Stimulated activated CD8-positive, alpha-beta memory T cell treated with anti-CD3 and anti-CD28 coated beads, Interleukin-4, amount 100 ng/mL, for 48 hours (primary cell): Measurements from ENCODE around the gene AMIGO2.
"Not testable (repeated sequence)": the region's sequence is repeated elsewhere in the genome, so short reads cannot be mapped to it uniquely, and the experiment has no call there.

Source experiments
- DNase-seq: peaks from one replicate; pipeline ENCODE4 v3.0.0-alpha.2; 2020

Gene AMIGO2, protein sequence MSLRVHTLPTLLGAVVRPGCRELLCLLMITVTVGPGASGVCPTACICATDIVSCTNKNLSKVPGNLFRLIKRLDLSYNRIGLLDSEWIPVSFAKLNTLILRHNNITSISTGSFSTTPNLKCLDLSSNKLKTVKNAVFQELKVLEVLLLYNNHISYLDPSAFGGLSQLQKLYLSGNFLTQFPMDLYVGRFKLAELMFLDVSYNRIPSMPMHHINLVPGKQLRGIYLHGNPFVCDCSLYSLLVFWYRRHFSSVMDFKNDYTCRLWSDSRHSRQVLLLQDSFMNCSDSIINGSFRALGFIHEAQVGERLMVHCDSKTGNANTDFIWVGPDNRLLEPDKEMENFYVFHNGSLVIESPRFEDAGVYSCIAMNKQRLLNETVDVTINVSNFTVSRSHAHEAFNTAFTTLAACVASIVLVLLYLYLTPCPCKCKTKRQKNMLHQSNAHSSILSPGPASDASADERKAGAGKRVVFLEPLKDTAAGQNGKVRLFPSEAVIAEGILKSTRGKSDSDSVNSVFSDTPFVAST

GRCh38 chr12:47079468-47079980 lies at the start of gene AMIGO2, which contains the start of gene PCED1B:
Gene AMIGO2, minus strand, starts transcription at chr12:47079959. Its CDS starts 957 bp downstream, at chr12:47079002.
Gene PCED1B, plus strand, starts transcription at chr12:47079621. Its CDS starts 155,443 bp downstream, at chr12:47235064.
- DNase-seq: peak; percentile 79

GRCh38 chr12:47126246-47126645 lies 46.5 kb upstream of the AMIGO2 start:
- DNase-seq: no peak

DNA sequence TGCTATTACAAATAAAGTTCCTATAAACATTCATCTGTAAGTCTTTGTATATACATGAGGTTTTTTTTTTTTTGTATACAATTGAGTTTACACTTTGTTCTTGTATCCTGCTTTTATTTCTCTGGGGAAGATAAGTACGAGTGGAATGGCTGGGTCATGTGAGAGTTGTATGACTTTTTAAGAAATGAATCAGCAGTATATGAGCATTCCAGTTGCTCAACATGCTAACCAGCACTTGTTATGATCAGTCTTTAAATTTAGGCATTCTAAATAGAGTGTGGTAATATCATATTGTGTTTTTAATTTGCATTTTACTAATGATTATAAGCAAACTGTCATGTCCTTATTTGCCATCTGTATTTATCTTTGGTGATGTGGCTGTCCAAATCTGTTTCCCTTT lies 44.7 kb upstream of the AMIGO2 start:
- DNase-seq: no peak

DNA sequence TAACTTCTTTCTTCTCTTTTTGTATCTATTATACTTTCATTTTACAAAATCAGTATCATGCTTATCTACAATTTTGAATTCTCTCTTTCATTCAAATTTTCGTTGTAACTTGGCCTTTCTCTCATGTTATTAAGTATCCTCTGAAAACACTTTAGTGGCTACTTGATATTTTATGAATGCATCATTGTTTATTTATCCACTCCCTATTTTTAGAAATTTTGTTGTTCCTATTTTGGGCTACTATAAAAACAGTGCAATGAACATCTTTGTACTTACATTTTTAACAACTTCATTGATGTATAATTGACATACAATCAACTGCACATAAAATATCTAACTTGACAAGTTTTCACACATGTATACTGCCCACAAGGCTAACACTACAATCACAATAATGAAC lies 44.0 kb upstream of the AMIGO2 start:
- no peak for DNase-seq

DNA sequence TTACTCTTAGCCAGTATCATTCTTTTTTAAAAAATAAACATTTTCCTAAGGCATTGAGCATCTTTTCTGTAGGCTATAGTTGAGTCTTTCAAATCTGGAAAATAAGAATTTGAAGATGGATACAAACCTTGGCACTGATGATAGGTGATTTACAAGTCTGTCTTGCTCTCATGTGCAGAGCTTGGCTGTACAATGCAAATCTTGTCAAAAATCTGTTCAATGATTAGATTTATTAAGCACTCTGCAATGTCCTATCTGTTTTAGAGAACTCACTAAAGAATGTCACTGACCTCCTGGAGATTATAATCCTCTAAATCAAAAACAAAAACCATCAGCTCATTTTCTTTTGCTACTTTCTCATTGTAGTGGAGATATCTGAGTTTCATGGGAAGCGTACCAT lies 42.8 kb upstream of the AMIGO2 start:
- no peak for DNase-seq

DNA sequence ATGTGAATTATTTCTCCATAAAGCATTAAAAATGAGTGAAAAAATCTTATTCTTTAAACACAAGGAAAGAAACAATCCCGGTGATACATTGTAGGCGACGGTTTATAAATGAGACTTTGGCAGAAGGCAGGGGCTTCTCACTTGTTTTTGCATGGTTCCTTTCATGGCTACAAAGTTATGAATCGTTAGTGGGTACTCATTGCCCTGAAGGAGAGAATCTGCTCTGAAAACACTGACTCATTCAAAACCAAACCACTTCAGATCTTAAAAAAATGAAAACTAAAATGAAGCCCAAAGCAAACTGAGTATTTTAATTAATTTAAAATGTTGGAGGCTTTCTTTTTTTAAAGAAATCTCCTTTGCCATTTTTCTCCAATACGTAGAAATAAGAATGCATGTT lies 41.4 kb upstream of the AMIGO2 start:
- no peak for DNase-seq

DNA sequence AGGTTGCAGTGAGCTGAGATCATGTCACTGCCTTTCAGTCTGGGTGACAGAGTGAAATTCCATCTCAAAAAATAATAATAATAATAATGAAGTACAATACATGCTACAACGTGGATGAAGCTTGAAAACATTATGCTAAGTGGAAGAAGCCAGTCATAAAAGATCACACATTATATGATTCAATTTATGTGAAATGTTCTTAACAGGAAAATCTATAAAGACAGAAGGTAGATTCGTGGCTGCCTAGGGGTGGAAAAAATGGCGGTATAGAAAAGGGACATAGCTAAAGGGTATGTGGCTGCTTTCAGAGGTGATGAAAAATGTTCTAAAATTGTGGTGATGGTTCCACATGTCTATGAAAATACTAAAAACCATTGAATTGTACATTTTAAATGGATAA lies 41.0 kb upstream of the AMIGO2 start:
- peak; percentile 38 for DNase-seq

DNA sequence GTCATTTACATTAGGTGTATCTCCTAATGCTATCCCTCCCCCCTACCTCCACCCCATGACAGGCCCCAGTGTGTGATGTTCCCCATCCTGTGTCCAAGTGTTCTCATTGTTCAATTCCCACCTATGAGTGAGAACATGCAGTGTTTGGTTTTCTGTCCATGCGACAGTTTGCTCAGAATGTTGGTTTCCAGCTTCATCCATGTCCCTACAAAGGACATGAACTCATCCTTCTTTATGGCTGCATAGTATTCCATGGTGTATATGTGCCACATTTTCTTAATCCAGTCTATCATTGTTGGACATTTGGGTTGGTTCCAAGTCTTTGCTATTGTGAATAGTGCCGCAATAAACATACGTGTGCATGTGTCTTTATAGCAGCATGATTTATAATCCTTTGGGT lies 37.5 kb upstream of the AMIGO2 start:
- DNase-seq: not testable (repeated sequence)

GRCh38 chr12:47114481-47114892 lies 34.7 kb upstream of the AMIGO2 start:
- no peak for DNase-seq

- DNase-seq: no peak
These were observed 32.9 kb upstream of the AMIGO2 start for GRCh38 chr12:47112679-47113078.

GRCh38 chr12:47111854-47112253 lies 32.1 kb upstream of the AMIGO2 start:
- no peak for DNase-seq

- DNase-seq: no peak
These were observed 31.6 kb upstream of the AMIGO2 start for GRCh38 chr12:47111392-47111778.

DNA sequence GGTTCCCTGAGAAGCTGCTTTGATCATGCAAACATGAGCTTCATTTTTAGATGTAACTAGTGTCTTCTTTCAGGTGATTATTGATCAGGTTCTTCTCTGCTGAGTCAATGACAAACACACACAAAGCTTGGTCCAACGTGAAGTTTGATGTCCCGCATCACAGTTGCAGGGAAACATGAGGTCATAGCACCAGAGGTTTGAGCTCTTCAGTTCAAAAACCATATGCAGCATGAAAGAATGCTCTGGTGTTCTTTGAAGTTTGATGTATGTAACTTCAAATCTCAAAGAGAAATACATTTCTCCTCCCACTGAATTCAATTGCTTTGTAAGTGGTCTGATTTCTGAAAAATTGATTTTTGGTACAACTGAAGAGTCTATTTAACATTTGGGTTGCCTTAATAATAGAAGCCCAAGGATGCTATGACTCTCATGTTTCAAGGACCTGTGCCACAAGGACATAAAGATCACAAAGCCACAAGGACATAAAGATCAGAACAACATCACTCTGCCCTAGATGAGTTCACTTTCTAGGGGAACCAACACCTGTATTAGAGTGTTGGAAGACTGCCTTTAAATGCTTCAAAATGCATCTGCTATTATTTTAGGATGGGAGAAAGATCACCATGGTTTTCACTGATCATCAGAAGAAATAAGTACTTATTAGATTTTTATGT lies 31.1 kb upstream of the AMIGO2 start:
- DNase-seq: no peak

- DNase-seq: no peak
These were observed 30.3 kb upstream of the AMIGO2 start for GRCh38 chr12:47110011-47110541.

GRCh38 chr12:47107926-47108325 lies 28.2 kb upstream of the AMIGO2 start:
- DNase-seq: no peak

- DNase-seq: no peak
These were observed 27.7 kb upstream of the AMIGO2 start for GRCh38 chr12:47107446-47107845.

GRCh38 chr12:47105914-47106674 lies 26.3 kb upstream of the AMIGO2 start:
- no peak for DNase-seq

DNA sequence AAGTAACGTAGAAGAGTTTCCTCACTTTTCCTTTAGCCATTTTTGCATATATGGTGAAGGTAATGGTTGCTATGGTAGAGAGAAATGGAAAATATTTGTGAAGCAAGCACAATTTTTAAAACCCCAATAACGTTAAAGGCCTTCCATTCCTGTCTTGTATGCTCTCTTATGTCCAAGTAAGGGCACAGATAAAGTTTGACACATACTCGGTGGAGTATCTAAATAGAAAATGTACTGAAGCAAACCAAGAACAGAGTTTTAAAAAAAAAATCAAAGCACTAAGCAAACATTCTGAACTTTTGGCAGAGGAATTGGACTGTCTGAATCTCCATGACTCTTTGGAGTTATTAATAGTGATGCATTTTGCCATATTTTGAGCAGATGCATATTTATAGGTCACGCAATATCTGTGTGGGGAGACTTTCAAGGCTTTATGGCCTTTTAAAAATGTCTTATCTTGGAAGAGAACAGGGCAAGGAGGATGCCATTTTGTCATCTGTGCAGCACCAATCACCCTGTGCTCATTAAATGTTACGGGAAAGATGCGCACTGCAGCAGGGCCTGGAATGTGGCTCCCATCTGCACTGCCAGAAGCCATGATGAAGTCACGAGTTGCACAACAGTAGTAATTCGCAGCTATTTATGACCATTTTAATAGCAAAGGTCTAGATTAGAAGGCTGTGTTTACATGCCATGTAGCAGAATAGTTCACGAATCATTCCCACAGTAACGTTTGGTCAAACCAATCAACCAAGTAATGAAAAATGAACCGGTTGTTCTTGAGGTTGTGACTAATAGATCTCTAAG lies 23.3 kb upstream of the AMIGO2 start:
- no peak for DNase-seq

- DNase-seq: no peak
These were observed 22.6 kb upstream of the AMIGO2 start for GRCh38 chr12:47102406-47102805.

DNA sequence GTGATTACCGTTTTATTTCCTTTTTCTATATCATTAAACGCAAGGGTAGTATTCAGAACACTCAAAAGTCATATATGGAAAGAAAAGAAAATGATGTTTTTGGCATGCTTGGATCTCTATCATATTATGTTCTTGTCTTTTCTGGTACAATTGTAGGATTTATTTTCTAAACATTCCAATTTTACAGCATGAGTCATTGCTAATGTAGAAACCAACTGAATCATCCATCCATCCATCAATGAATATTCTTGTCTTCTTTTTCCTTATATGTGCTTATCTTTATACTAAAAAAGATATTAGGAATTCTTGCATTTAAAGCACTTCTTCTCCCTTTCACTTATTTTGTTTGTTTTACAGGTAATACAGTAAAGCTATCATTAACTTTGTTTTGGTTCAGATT lies 20.4 kb upstream of the AMIGO2 start:
- DNase-seq: no peak

DNA sequence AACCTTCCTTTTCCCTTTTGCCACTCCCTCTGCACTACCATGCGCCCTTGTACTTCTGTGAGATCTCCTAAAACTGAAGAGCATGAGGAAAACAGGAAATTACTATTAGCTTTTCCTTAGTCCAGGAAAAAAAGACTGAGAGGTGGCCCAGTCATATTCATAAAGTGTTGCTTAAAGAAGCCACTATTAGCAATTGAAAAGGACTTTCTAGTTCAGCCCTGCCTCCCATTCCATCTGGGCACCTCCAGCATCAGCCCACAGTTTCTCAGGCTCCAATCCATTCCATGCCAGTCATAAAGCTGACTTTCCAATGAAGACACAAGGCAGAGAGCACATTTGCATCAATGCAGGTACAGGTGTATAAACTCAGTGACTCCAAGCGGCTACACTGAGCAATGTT lies 19.9 kb upstream of the AMIGO2 start:
- no peak for DNase-seq

DNA sequence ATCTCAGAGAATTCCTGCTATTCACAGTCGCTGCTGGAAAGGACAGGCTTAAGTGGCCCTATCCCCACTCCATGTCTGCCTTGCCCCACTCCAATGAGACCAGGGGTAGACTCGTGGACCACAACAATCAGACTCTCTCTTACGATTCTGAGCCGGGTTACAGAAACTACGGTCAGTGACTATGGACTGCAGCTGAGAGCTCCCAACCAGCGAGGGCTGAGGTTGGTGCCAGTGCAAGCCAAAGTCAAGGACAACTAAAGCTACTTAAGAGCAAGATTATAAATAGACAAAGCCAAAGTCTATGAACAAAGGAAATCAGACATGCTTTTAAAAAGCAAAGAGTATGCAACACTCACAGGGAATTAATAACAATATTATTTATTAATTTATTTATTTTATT lies 18.3 kb upstream of the AMIGO2 start:
- DNase-seq: no peak
